NCI-H1694 treated with DMSO at 0.1 percent for 48 hours (cell line): ENCODE measurements around the gene CPNE6.

ENCODE experiments used
- DNase-seq: peaks from one replicate; lab custom pipeline; 2025; lab: John Stamatoyannopoulos, UW

CPNE6 gene

GRCh38 chr14:24069411-24069735 lies 2.0 kb upstream of the CPNE6 start:
- DNase-seq, result no peak

- no peak for DNase-seq
These were observed 848 bp upstream of the CPNE6 start for GRCh38 chr14:24070285-24071143.

- DNase-seq, result no peak
These were observed 571 bp downstream of the CPNE6 start for GRCh38 chr14:24071836-24072430.

DNA sequence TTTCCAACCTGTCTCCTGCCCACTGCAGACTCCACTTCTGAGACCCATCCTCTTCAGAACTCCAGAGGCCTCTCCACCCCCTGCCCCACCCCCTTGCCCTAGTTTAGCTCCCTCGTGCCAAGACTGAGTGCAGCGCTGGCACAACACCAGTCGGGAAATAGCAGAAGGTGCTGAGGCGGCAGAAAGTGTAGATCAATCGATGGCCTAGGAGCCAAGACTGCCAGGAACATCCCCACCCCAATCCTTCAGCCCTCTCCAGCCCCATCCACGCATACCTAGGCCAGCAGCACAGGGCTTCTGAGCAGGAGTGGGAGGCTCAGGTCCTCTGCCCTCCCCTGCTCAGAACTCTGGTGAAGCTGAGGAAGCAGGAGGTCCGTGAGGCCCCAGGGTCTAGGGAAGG lies 1.1 kb downstream of the CPNE6 start:
- no peak for DNase-seq

DNA sequence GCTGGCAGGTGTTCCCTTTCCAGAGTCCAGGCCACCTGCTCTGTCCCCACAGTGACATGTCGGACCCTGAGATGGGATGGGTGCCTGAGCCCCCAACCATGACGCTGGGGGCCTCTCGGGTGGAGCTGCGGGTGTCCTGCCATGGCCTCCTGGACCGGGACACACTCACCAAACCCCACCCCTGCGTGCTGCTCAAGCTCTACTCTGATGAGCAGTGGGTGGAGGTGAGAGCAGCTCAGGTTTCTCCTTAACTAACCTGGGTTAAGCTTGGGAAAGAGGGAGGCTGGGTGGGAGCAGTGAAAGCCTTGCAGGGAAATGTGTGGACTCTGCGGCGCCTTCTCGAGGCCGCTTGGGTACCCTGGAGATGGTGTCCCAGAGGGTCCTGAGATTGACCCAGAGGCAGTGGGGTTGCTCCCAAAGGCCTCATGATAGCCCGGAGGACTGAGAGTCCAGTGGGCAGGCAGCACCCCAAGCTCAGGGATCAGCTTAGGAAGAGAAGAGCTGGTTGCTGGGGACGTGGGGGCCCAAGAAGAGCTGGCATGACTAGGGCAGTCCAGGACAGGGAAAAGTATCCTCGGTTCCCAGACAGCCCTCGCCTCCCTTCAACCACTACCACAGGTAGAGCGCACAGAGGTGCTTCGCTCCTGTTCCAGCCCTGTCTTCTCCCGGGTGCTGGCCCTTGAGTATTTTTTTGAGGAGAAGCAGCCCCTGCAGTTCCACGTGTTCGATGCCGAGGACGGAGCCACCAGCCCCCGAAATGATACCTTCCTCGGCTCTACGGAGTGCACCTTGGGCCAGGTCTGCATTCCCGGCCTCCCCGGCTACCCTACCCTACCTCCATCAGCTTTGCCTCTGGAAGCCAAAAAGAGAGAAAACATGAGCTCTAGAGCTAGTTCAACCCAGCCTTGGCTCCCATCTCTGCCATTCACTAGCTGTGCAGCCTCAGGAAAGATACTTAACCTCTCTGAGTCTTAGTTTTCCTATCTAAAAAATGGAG lies 1.8 kb downstream of the CPNE6 start:
- DNase-seq, result no peak

- DNase-seq, result no peak
These were observed 3.5 kb downstream of the CPNE6 start for GRCh38 chr14:24074625-24075484.

- DNase-seq, result no peak
These were observed 4.3 kb downstream of the CPNE6 start for GRCh38 chr14:24075485-24076301.

- no peak for DNase-seq
These were observed 4.9 kb downstream of the CPNE6 start for GRCh38 chr14:24076302-24076601.

DNA sequence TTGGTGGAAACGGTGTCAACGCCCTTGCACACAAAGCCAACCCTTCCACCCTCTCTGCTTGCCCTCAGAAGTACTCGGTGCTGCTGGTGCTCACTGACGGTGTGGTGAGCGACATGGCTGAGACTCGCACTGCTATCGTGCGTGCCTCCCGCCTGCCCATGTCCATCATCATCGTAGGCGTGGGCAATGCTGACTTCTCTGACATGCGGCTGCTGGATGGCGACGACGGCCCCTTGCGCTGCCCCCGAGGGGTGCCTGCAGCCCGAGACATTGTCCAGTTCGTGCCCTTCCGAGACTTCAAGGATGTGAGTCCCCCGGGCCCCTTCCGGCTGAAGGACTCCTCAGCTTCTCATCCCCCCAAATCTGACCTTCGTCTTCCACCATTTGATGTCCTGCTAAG lies 5.7 kb downstream of the CPNE6 start:
- no peak for DNase-seq

DNA sequence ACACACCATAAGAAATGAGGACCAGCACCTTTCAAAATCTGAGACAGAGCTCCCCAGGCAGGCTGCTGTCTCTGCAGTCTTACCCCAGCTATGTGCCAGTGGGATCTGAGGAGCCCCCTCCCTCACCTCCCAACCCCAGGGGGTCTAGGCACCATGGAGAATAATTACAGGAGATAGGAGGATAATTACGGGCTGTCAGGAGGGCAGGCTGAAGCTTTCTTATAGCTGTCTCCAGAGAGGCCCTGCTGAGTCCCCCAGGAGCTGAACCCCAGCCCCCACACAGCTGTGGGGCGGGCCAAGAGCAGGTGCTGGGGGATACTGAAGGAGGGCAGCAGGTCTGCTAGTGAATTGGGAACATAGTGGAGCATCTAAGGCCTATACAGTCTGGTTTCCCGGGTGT lies 6.8 kb downstream of the CPNE6 start:
- no peak for DNase-seq

DNA sequence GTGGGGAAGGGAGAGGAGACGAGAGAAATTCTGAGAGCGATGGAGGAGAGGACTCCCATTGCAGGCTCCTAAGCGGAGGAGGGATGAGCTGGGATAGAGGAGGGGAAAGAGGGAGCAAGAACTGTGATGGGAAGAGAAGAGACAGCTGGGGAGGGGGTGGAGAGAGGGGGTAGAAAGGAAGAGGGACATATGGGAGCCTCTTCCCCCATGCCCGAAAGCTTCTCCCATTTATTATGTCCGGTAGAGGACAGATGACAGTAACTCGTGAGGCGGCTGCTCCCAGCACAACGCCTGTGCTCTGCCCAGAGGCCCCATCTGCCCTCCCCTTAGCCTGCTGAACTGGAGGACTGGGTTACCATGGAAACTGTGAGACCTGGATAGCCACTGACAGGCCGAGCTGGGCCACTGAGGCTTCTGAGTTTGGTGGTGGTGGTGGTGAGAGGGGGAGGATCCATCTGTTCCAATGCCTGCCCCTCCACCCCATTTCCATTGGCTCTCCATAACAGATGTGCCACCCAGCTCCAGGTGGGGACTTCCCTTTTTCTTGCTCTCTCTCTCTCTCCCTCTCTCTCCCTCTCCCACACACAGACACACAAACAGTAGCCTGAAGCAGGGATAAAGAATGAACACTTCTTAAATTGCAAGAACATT lies 8.3 kb downstream of the CPNE6 start:
- DNase-seq, result peak; percentile 93

DNA sequence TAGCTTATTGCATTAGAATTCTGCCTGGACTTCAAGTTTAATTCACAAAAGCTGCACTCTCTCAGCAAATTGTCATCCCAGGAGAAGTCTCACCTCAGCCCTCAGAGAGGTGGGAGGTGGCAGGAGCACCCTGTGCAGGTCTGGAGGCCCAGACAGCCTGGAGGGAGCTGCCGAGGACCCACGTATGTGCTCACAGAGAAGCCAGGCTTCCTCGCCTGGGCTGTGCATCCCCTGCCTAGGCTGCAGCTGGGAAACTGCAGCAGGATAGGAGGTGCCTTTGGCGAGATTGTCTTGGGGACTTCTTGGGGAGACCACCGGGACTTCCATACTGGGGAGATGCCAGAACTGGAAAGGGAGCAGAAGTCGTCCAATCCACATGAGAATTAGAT lies 8.8 kb downstream of the CPNE6 start:
- peak; percentile 47 for DNase-seq

GRCh38 chr14:24080888-24081738 lies 9.8 kb downstream of the CPNE6 start:
- peak; percentile 68 for DNase-seq

GRCh38 chr14:24081739-24082211 lies 10.4 kb downstream of the CPNE6 start:
- no peak for DNase-seq

- DNase-seq, result no peak
These were observed 11.2 kb downstream of the CPNE6 start for GRCh38 chr14:24082411-24083080.

GRCh38 chr14:24083462-24083861 lies 12.1 kb downstream of the CPNE6 start:
- DNase-seq, result no peak

DNA sequence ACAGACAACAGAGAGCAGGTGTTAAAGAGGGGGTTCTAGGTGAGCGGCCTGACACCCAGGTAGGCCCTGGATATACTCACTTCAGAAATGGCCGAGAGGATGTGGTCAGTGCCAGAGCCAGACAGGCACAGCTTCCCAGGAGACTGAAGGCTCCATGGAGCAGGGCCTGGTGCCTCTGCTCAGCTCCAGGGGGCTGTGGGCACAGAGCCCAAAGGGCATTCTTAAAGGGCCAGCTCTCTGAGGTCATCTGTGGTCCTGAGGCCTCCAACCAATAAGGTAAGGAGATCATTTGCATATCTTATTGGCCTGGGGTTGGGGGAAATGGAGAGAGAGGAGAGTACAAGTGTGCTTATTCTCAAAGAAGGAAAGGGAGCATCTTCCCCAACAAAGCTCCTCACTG lies 13.1 kb downstream of the CPNE6 start:
- no peak for DNase-seq

GRCh38 chr14:24085215-24085614 lies 13.9 kb downstream of the CPNE6 start:
- no peak for DNase-seq
